Testis (tissue), 2 donors: Measurements from ENCODE around the gene MLLT1.

Experiments used
- CTCF ChIP-seq, 3 experiments: fragments of 450-650 bp in 2 of 3; fragments of 200-600 bp in 1 of 3; sonication (generic) in 1 of 3; IDR thresholded peaks; one replicate each; pipeline ENCODE4 v1.5.1; 2016 to 2019; ENCODE audit warnings: antibody characterized with exemption in 3 of 3, mild to moderate bottlenecking in 2 of 3, moderate library complexity in 1 of 3
- POLR2A ChIP-seq: fragments of 450-650 bp; IDR thresholded peaks from one replicate; pipeline ENCODE4 v1.6.1; 2017; ENCODE audit warnings: antibody characterized with exemption, mild to moderate bottlenecking, moderate library complexity

GRCh38 chr19:6213266-6213595 lies 66.5 kb downstream of the MLLT1 start:
- TF ChIP-seq CTCF (IDR thresholded peaks at IDR 0.05): no peak
- TF ChIP-seq POLR2A: no peak
